Gastroesophageal sphincter (tissue), 3 donors: ENCODE results near the gene SETD5.

ENCODE experiments used
- POLR2A ChIP-seq, 2 donors: fragments of 450-650 bp; IDR thresholded peaks; one replicate each; pipeline ENCODE4 v1.6.1; 2017; ENCODE audit warnings: antibody characterized with exemption in 2 of 2, mild to moderate bottlenecking in 2 of 2, moderate library complexity in 1 of 2
- POLR2AphosphoS5 ChIP-seq: sonication (generic); formaldehyde crosslinking; IDR thresholded peaks from one replicate; pipeline ENCODE4 v1.6.1; 2017; ENCODE audit warnings: antibody characterized with exemption
- TF ChIP-seq, protein P1 (sequence below), 4 experiments: fragments of 200-600 bp in 2 of 4; fragments of 450-650 bp in 2 of 4; sonication (generic) in 1 of 4; IDR thresholded peaks; one replicate each; pipeline ENCODE4 v1.5.1; 2017 to 2019; ENCODE audit warnings: antibody characterized with exemption in 4 of 4, mild to moderate bottlenecking in 2 of 4, moderate library complexity in 2 of 4

DNA sequence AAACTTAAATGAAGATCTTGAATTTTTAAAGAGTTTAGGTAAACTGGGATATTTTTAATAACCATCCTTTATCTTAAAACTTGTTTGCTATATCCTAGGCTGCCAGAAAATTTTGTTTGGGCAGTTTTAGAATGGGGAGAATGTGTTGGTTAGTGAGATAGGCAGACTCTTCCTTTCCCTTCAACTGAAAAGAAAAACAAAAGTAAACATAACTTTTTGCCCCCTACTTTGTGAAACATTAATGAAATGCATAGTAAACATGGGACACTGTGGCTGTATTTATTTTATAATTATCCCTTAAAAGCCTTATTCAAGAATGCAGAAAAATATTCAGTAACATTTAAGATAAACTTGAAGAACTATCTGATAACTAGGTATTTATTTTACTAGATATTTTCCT lies 31.0 kb downstream of the SETD5 start:
- TF ChIP-seq, protein P1, sequence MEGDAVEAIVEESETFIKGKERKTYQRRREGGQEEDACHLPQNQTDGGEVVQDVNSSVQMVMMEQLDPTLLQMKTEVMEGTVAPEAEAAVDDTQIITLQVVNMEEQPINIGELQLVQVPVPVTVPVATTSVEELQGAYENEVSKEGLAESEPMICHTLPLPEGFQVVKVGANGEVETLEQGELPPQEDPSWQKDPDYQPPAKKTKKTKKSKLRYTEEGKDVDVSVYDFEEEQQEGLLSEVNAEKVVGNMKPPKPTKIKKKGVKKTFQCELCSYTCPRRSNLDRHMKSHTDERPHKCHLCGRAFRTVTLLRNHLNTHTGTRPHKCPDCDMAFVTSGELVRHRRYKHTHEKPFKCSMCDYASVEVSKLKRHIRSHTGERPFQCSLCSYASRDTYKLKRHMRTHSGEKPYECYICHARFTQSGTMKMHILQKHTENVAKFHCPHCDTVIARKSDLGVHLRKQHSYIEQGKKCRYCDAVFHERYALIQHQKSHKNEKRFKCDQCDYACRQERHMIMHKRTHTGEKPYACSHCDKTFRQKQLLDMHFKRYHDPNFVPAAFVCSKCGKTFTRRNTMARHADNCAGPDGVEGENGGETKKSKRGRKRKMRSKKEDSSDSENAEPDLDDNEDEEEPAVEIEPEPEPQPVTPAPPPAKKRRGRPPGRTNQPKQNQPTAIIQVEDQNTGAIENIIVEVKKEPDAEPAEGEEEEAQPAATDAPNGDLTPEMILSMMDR (IDR thresholded peaks at IDR 0.05) = no peak
- no peak for TF ChIP-seq POLR2A (IDR thresholded peaks at IDR 0.05)
- no peak for TF ChIP-seq POLR2AphosphoS5
